GM19239 (cell line): ENCODE data around the gene MLH1.
"Not testable (repeated sequence)": the region's sequence is repeated elsewhere in the genome, so short reads cannot be mapped to it uniquely, and the experiment has no call there.

Experiments
- DNase-seq: peaks from one replicate; pipeline ENCODE4 v3.0.0; 2011; ENCODE audit warnings: low spot score; ENCODE audit not compliant: insufficient read length
- FAIRE-seq: peaks from 2 replicates; lab custom pipeline; 2011; peaks lifted over from hg19 to GRCh38; lab: Jason Lieb, UNC

Gene MLH1

GRCh38 chr3:37030588-37030987, 37.3 kb downstream of the MLH1 start:
- no peak for FAIRE-seq

GRCh38 chr3:37031096-37031682, 37.9 kb downstream of the MLH1 start:
- FAIRE-seq (no peak), DNase-seq (no peak)

More at GRCh38 chr3:37030588-37030987, 37.3 kb downstream of the MLH1 start:
- DNase-seq: no peak

- FAIRE-seq (no peak), DNase-seq (no peak)
These were observed 39.6 kb downstream of the MLH1 start for GRCh38 chr3:37032961-37033360.

GRCh38 chr3:37037352-37037751, 44.0 kb downstream of the MLH1 start:
- DNase-seq (no peak), FAIRE-seq (no peak)

GRCh38 chr3:37039161-37039846, 46.0 kb downstream of the MLH1 start:
- no peak for FAIRE-seq

GRCh38 chr3:37040231-37040630, 46.9 kb downstream of the MLH1 start:
- DNase-seq (no peak), FAIRE-seq (no peak)

More at GRCh38 chr3:37039161-37039846, 46.0 kb downstream of the MLH1 start:
- no peak for DNase-seq

- no peak for FAIRE-seq
- no peak for DNase-seq
These were observed 48.4 kb downstream of the MLH1 start for GRCh38 chr3:37041546-37042195.

GRCh38 chr3:37042712-37043111, 49.4 kb downstream of the MLH1 start:
- DNase-seq, FAIRE-seq: not testable (repeated sequence)

GRCh38 chr3:37050282-37050681, 57.0 kb downstream of the MLH1 start:
- FAIRE-seq (no peak), DNase-seq (no peak)

- no peak for FAIRE-seq
These were observed 59.5 kb downstream of the MLH1 start for GRCh38 chr3:37052860-37053259.

GRCh38 chr3:37053337-37053736, 60.0 kb downstream of the MLH1 start:
- DNase-seq: no peak
- FAIRE-seq: no peak

More at GRCh38 chr3:37052860-37053259, 59.5 kb downstream of the MLH1 start:
- DNase-seq: no peak

- FAIRE-seq (no peak), DNase-seq (no peak)
These were observed 60.4 kb downstream of the MLH1 start for GRCh38 chr3:37053753-37054152.

GRCh38 chr3:37054370-37054769, 61.1 kb downstream of the MLH1 start:
- FAIRE-seq (no peak), DNase-seq (peak; percentile 4)

GRCh38 chr3:37055077-37055476, 61.8 kb downstream of the MLH1 start:
- not testable (repeated sequence) for DNase-seq, FAIRE-seq

- DNase-seq (no peak), FAIRE-seq (no peak)
These were observed 63.5 kb downstream of the MLH1 start for GRCh38 chr3:37056826-37057225.

GRCh38 chr3:37058117-37058516, 64.8 kb downstream of the MLH1 start:
- no peak for FAIRE-seq
- DNase-seq: no peak

GRCh38 chr3:37064747-37065146, 71.4 kb downstream of the MLH1 start:
- DNase-seq (no peak), FAIRE-seq (no peak)

GRCh38 chr3:37067577-37067976, 74.3 kb downstream of the MLH1 start:
- DNase-seq (no peak), FAIRE-seq (no peak)

GRCh38 chr3:37068031-37068430, 74.7 kb downstream of the MLH1 start:
- FAIRE-seq: peak; percentile 37
- no peak for DNase-seq

GRCh38 chr3:37071921-37072320, 78.6 kb downstream of the MLH1 start:
- DNase-seq (no peak), FAIRE-seq (no peak)

GRCh38 chr3:37072892-37073291, 79.6 kb downstream of the MLH1 start:
- no peak for DNase-seq
- FAIRE-seq: peak; percentile 56
